Transverse colon (tissue), 4 donors: ENCODE data around the gene ZNF775. TPM values are rescaled to one million over a fixed set of nuclear protein-coding genes. Genes with fewer than 3 reads are reported as not detected.

Source experiments
- DNase-seq: peaks from one replicate; pipeline ENCODE4 v3.0.0-alpha.2; 2019
- H3K27ac ChIP-seq, 4 donors: fragments of 200-600 bp; sonication (generic); 2 replicates each; pipeline ENCODE4 v1.5.1; 2016 to 2018; ENCODE audit warnings: inconsistent platforms in 4 of 4
- H3K27me3 ChIP-seq: fragments of 200-600 bp; sonication (generic); 2 replicates; pipeline ENCODE4 v1.5.1; 2017; ENCODE audit warnings: inconsistent platforms
- H3K36me3 ChIP-seq, 4 donors: fragments of 200-600 bp; sonication (generic); 2 replicates each; pipeline ENCODE4 v1.5.1; 2017 to 2019; ENCODE audit warnings: inconsistent platforms in 4 of 4
- H3K4me1 ChIP-seq, 4 donors: fragments of 200-600 bp; sonication (generic); 2 replicates each; pipeline ENCODE4 v1.5.1; 2017 to 2020; ENCODE audit warnings: inconsistent platforms in 4 of 4
- H3K4me3 ChIP-seq, 4 donors: fragments of 200-600 bp; sonication (generic); 1 replicate in 1 of 4; 2 replicates in 3 of 4; pipeline versions ENCODE4 v1.5.1 to v1.6.1; 2017 to 2019; ENCODE audit warnings: inconsistent platforms in 4 of 4
- H3K9me3 ChIP-seq, 2 donors: fragments of 200-600 bp; sonication (generic); 2 replicates each; pipeline ENCODE4 v1.5.1; 2017 to 2019; ENCODE audit warnings: inconsistent platforms in 2 of 2
- CTCF ChIP-seq, 5 experiments: fragments of 200-600 bp in 3 of 5; fragments of 450-650 bp in 2 of 5; sonication (generic) in 3 of 5; IDR thresholded peaks; 1 replicate in 2 of 5; 2 replicates in 3 of 5; pipeline ENCODE4 v1.5.1; 2016 to 2017; ENCODE audit warnings: antibody characterized with exemption in 5 of 5, inconsistent platforms in 3 of 5, mild to moderate bottlenecking in 2 of 5, moderate library complexity in 1 of 5
- EP300 ChIP-seq: sonication (generic); formaldehyde crosslinking; IDR thresholded peaks from one replicate; pipeline ENCODE4 v1.6.1; 2017; ENCODE audit warnings: antibody characterized with exemption, low read depth
- POLR2A ChIP-seq: fragments of 450-650 bp; IDR thresholded peaks from one replicate; pipeline ENCODE4 v1.6.1; 2016; ENCODE audit warnings: antibody characterized with exemption, mild to moderate bottlenecking, moderate library complexity
- POLR2AphosphoS5 ChIP-seq, 3 donors: sonication (generic); formaldehyde crosslinking; IDR thresholded peaks; one replicate each; pipeline ENCODE4 v1.6.1; 2016; ENCODE audit warnings: antibody characterized with exemption in 3 of 3
- WGBS, 2 donors: methylation state at CpG; one replicate each; pipeline ENCODE4 v1.1.5; 2018; ENCODE audit warnings: low coverage in 1 of 2; 5-methylcytosine and 5-hydroxymethylcytosine counted together
- in situ Hi-C, 4 donors: fragments of 200-750 bp; cut with MboI; loops; one replicate each; pipeline versions ENCODE4 v1.15.0 to v1.15.1; 2017; ENCODE audit warnings: low sequenced_read_pairs in 3 of 4, low pct_ligation_motif_present in 1 of 4, low pct_unique_long_range_greater_than_20kb in 1 of 4
- intact Hi-C: fragments of 100-400 bp; cut with DNase I; formaldehyde crosslinking; loops from one replicate; pipeline ENCODE4 v1.15.1; 2023; ENCODE audit warnings: low total_unique reads
- total RNA-seq, 4 donors: library from RNA; depleted of rRNA; stranded (reverse); fragments of >200 nt; gene quantifications; one replicate each; pipeline ENCODE4 v1.1.0, GENCODE V29; 2016

Gene ZNF775
- total RNA-seq, result 10 to 100 TPM in 3 of 4 donors, 1 to 10 TPM in 1; 8.9 to 75.2 (median 15.2) TPM

GRCh38 chr7:150378853-150379440 is at the start of gene ZNF775:
Gene ZNF775, plus strand, starts transcription at chr7:150379330. Its CDS starts 9,141 bp downstream, at chr7:150388471.
- H3K4me1 ChIP-seq, result peaks cover 21 to 88% (median 76%) of the 10 kb centered on the region in 4 donors
- H3K4me3 ChIP-seq, result peak within 1 kb of the TSS; percentile 60 to 81 (median 66)
- TF ChIP-seq POLR2AphosphoS5 (IDR thresholded peaks at IDR 0.05), result peak; percentile 72 to 89 (median 83)
- peak; percentile 86 for TF ChIP-seq POLR2A
- TF ChIP-seq EP300, result no peak
- in situ Hi-C loops, result no loop called here
- DNase-seq, result peak; percentile 97
- H3K27ac ChIP-seq, result peak within 1 kb of the TSS; percentile 93 to 99 (median 97)
- H3K9me3 ChIP-seq, result no peaks in the 10 kb centered on the region
- intact Hi-C loops, result no loop called here
- no peaks in the 10 kb centered on the region for H3K36me3 ChIP-seq
- 0% methylated on average over 4 to 45 of the region's 60 CpGs for WGBS, 2 donors
- H3K27me3 ChIP-seq, result no peaks in the 10 kb centered on the region

GRCh38 chr7:150329331-150330120 is 49.6 kb upstream of the ZNF775 start:
- H3K9me3 ChIP-seq, result no peaks in the 10 kb centered on the region
- WGBS, 2 donors, result 71% methylated on average over 22 of the region's 22 CpGs; no CpG with 5 or more reads in 1 of the 2 donors
- H3K27me3 ChIP-seq, result no peaks in the 10 kb centered on the region
- TF ChIP-seq POLR2AphosphoS5 (IDR thresholded peaks at IDR 0.05) (no peak), POLR2A (no peak), CTCF (IDR thresholded peaks at IDR 0.05) (no peak), EP300 (no peak)
- peaks cover 3 to 6% (median 5%) of the 10 kb centered on the region in 4 donors for H3K4me1 ChIP-seq
- no peak overlapping the region for H3K27ac ChIP-seq
- no peaks in the 10 kb centered on the region for H3K36me3 ChIP-seq
- H3K4me3 ChIP-seq, result no peak overlapping the region
- DNase-seq, result no peak
- intact Hi-C loops (no loop called here), in situ Hi-C loops (no loop called here)

GRCh38 chr7:150330211-150330885 is 48.8 kb upstream of the ZNF775 start:
- Histone ChIP-seq H3K4me3 (no peak overlapping the region), H3K9me3 (no peaks in the 10 kb centered on the region), H3K27me3 (no peaks in the 10 kb centered on the region), H3K4me1 (peaks cover 0 to 7% (median 4%) of the 10 kb centered on the region in 4 donors), H3K27ac (no peak overlapping the region), H3K36me3 (no peaks in the 10 kb centered on the region)
- in situ Hi-C loops (no loop called here), intact Hi-C loops (no loop called here)
- TF ChIP-seq POLR2AphosphoS5 (IDR thresholded peaks at IDR 0.05), result no peak
- TF ChIP-seq EP300, result no peak
- DNase-seq, result no peak
- WGBS, 2 donors, result 90% methylated on average over 16 of the region's 19 CpGs; no CpG with 5 or more reads in 1 of the 2 donors

GRCh38 chr7:150332852-150333635 is 46.1 kb upstream of the ZNF775 start:
- WGBS, 2 donors, result 94 to 100% methylated on average over 7 to 18 of the region's 18 CpGs
- H3K36me3 ChIP-seq, result no peaks in the 10 kb centered on the region
- in situ Hi-C loops (no loop called here), intact Hi-C loops (no loop called here)
- H3K27ac ChIP-seq, result no peak overlapping the region
- H3K4me1 ChIP-seq, result peaks cover 19 to 28% (median 24%) of the 10 kb centered on the region in 4 donors
- H3K4me3 ChIP-seq, result no peak overlapping the region
- H3K9me3 ChIP-seq, result no peaks in the 10 kb centered on the region
- no peak for DNase-seq
- H3K27me3 ChIP-seq, result no peaks in the 10 kb centered on the region
- TF ChIP-seq POLR2A (no peak), POLR2AphosphoS5 (IDR thresholded peaks at IDR 0.05) (no peak), CTCF (IDR thresholded peaks at IDR 0.05) (no peak), EP300 (no peak)
